GM19035 (cell line): Measurements from ENCODE around the gene GPC6.

Experiments used
- ATAC-seq: cut with Tn5 transposase; IDR thresholded peaks from one replicate; pipeline ENCODE4 v1.9.1; 2021; ENCODE audit not compliant: unreplicated experiment

Gene GPC6

DNA sequence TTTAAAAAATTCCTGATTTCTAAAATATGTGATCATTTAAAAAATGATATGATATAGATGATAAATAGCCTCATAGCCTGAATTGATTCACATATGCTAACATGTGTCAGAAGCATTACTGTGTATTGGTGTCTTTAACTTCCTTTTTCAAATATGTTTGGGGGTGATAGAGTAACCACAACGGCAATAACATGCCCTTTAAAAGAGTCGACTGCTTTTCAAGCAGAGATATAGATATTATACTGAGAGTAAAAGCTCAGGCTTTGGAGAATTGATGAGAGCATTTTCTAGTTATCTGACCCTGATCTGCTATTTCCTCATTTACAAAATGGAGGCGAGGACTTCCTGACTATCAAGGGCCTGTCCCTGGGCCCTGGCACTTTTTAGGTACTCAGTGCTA lies 992.3 kb downstream of the GPC6 start:
- ATAC-seq: no peak

DNA sequence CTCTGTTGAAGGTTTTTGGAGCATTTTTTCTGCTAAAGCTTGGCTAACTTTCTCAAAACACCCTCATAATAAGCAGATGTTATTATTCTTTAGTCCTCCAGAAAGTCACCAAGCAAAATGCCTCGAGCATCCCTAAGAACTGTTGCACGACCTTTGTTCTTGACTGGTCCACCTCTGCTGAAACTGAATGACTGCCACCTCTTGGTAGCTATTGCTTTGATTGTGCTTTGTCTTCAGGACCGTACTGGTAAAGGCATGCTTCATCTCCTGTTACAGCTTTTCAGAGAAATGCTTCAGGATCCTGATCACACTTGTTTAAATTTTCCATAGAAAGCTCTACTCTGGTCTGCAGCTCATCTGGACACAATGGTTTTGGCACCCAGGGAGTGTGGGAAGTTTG lies 998.1 kb downstream of the GPC6 start:
- no peak for ATAC-seq

DNA sequence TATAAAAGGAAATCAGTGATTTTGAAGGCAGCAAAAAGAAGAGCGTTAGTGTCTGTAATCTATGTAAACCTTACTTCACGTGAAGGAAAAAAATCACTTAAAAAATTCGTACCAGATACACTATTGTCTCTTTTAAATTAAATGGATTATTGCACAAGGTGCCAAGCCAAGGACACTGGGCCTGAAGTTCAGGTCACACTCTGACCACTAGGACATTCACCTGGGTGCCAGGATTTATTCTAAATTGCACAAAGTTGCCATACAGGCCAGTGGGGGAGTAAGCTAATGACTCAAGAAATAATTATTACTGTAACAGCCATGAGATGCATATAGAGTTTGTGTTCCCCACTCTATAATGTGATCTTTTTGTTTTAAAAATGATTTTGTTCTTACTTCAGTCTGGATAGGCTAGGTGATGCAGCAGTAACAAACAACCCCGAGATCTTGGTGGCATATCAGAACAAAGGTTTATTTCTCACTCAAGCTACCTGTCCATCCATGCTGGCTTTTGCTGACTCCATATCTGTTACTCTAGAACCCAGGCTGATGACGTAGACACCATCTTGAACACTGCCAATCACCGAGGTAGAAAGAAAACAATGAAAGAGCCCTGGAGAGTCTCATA lies 1000.8 kb downstream of the GPC6 start:
- ATAC-seq: no peak

DNA sequence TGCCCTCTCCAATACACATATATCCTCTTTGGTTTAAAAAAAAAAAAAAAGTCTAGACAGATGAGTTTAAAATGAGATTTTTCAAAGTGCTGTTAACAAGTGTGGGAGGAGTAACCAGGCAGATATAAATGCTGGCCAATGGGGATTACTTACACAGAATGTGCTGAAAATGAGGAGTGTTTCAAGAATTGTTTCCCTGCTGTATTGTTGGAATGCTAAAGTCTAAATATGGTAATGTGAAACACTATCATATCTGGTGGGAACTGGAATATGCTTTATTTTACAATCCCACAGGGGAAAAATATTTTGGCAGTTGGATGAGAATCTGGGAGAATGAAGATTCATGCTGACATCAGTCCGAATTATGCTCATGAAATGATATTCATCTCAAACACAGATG lies 1002.2 kb downstream of the GPC6 start:
- ATAC-seq: no peak

DNA sequence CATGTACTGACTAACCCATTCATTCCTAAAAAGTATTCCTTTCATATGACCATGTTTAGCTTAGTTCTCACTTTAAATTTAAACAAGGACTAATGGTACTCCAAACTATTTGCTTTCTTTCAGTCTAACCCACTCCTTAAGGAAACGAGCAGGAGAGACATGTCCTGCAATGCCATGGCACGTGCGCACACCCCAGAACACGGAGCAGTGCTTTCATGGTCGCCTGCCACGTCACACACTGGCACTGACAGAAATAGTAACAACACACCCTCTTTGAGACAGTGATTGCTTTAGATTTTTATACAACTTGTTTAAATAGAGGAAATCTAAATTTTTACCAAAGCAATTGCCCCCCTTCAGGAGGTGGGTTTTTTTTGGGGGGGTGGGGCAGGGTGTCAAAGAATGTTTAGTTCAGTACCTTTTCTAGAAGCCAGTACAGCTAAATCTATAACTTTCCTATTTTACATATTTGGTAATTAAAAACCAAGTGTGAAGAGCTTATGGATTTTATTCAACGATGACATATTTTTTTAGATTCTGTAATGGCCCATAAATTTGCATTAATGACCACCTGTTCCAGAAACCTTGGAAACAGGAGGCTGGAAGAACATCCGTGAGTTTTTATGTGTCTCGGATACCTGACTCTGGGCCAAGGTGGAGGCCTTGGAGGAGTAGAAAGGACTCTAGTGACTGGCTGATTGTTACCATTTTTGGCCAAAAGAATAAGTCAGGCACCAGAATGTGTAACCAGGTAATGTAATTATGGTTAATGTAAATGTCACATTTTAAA lies 1005.7 kb downstream of the GPC6 start:
- ATAC-seq: no peak

DNA sequence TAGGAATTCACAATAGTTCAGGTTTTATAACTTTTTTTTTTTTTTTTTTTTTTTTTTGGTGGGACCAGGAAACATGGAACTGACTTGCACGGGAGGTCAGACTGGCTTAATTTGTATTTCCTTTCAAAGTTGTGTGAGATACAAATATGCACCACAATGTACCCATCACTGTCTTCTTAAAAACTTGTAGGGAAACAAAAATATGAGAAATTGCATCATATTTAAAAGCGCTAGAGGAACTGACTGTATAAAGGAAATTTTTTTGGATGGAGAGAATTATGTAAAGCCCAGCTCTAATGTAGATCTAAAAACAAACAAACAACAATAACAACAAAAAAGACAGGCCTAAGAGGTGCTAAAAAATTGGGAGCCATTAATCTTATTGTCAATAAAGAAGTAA lies 1006.3 kb downstream of the GPC6 start:
- no peak for ATAC-seq

DNA sequence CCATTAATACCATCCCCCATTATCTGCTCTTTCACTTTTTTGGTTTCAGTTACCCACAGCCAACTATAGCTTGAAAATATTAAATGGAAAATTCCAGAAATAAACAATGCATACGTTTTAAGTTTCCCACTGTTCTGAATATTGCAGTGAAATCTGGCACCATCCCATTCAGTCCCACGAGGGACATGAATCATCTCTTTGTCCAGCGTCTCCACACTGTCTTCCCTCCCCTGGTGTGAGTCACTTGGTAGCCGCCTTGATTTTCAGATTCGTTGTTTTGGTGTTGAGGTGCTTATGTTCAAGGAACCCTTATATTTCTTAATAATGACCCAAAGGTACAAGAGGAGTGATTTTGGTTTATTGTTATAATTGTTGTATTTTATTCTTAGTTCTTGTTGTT lies 1006.8 kb downstream of the GPC6 start:
- no peak for ATAC-seq

DNA sequence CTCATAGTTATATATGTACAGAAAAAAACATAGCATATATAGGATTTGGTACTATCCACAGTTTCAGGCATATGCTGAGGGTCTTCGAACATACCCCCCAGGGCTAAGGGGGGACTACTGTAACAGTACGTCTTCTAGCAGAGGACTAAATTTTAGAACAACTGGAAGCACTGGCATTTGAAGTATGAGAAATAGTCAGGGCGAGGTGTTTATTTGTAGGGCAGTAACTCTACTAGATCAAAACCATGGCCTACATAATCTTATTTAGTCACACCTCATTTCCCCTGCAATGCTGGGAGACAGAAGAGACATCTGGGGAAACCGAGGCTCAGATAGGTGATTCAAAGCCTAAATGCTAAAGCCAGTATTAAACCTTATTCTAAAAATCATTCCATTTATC lies 1007.2 kb downstream of the GPC6 start:
- no peak for ATAC-seq

DNA sequence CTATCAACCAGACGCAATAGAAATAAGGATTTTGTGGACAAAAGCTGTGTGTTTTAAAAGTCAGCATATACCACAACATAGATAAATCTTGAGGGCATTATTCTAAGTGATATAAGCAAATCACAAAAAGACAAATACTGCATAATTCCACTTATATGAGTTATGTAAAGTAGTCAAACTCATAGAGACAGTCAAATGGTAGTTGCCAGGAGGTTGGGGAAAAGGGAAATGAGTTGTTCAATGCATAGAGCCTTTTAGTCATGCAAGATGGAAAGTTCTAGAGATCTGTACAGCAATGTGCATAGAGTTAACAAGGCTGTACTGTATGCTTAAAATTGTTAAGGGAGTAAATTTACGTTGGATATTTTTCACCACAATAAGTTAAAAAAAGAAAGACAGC lies 1008.1 kb downstream of the GPC6 start:
- no peak for ATAC-seq

DNA sequence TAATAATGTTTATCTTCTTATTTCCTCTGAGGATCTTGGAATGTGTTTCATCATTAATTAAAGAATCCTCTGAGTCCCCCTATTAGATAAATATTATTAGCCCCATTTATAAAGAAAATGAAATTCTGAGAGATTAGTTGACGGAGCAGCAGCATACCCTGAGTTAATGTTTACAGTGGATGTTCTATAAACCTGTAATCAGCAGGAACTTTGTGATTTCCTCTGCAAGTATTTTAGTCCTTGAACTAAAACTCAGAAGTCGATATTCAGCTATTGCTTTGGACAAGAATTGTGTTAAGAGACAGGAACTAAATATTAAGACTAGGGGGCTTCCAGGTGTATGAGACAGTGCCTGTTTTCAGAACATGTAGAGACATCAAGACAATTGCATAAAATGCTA lies 1009.5 kb downstream of the GPC6 start:
- no peak for ATAC-seq

DNA sequence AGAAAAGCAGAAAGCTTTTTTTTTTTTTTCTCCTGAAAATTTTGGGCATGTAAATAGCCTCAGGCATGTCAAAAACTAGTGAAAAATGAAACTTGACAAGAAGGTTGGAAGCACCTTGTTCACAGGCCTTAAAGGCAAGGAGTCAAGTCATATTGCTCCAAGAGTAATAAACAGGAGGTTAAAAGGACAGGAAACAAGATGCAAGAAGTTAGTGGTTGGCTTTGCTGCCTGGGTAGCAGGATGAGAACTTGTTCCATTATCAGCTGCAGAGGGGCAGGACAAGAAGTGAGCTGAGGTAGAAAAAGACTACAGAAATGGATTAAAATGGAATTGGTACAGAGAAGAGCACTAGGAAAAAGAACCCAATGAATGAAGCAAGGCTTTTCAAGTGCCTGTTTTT lies 1010.3 kb downstream of the GPC6 start:
- ATAC-seq: no peak

DNA sequence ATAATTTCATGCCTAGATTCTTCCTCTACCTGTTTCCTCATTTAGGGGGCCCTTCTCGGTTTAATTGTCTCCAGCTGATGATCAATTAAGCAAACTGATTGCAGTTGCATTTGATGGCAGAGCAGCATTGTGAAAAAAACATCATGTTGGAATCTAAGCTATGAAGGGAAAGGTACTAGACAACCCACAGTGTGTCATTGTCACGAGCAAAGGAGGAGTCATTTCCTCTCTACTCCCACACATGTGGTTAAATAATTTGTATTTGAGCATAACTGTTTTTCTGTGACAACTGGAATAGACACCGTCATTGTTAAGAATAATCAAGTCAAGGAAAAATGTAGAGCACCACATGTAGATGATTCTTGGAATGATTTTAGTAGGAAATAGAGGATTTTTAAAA lies 1012.5 kb downstream of the GPC6 start:
- no peak for ATAC-seq

DNA sequence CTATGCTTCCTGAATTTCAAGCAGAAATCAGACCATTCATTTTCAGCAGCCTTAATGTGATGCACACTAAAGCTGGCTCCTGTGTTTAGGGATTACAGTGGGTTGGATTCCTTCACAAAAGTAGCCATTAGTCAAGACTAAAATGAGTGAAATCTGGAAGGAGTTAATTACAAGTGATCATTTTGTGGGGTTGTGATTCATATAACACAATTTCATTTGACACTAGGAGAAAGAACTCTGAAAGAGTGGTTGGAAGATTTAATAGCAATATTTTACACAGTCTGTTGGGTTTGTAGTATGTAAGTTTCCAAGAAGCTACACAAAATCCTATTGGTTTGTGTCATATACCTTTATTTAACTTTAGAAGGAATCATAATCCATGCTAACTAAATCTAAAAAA lies 1015.9 kb downstream of the GPC6 start:
- ATAC-seq: no peak

DNA sequence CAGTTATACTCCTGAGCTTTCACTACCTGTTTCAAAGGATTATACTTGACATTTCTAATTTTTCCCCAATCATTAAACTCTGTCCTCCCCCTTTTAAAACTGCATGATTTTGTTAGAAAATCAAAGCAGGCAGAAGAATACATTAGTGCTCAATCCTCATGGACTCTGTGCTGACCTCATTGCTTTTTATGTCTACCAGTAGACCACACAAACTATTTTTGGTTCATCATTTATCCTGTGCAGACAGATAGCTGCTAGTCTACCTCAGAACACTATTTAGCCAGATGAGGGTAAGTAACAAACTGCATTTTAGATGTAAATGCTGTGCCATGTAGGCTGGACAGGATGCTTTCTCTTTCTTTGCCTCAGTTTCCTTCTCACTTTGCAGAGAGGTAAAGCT lies 1016.9 kb downstream of the GPC6 start:
- no peak for ATAC-seq

DNA sequence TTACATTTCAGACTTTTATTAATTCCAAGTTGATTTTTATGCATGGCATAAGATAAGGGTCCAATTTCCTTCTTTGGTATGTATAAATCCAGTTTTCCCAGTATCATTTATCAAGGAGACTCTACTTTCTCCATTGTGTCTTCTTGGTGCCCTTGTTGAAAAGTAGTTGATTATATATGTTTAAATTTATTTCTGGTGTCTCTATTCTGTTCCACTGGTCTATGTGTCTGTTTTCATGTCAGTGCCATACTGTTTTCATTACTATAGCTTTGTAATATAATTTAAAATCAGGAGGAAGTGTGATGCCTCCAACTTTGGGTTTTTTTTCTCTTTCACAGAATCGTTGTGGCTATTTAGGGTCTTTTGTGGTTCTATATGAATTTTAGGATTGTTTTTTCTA lies 1019.9 kb downstream of the GPC6 start:
- ATAC-seq: no peak

DNA sequence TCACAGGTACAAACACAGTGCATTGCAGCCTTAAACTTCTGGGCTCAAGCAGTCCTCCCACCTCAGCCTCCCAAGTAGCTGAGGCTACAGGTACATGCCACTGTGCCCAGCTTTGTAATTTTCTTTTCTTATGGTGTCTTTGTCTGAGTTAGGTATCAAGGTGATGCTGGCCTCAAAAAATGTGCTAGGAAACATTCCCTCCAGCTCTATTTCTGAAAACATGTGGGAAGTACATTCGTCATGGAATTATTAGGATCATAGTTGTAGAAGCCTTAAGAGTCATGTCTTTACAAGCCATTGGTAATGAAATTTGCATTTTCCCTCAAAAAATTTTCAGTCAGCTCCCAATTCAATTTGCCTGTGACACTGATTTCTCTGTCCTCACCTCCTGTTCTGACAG lies 1021.3 kb downstream of the GPC6 start:
- ATAC-seq: no peak

DNA sequence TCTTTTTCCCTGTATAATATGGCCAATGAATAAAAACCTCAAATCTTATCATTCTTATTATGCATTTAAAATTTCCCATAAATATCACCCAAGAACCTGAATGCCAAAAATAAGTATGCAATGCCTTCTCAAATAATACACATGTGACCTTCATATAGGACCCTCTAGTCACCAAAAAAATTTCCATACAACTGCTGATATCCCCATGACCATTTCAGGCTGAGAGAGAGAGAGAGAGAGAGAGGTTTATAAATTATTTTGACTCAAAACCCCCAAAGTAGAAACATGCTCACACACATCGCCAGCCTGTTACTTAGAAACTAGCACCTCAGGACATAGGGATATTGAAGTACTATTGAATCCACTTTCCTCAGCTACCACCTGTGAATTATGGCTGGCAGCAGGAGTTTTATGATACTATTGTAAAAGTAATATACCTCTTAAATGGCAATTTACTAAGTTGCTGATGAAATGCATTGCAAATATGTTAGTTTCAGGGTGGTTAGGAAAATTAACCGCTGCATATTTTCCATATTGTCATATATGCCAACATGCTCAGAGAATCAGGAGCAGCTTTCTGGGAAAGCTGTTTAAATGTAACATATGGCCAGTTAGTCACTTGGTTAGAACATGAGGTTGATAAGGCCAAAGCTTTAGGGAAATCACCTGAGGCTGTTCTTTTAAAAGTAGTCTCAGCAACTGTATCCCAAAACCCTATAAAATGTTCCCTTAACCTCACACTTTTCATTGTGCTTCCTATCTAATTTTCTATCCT lies 1022.0 kb downstream of the GPC6 start:
- ATAC-seq: no peak

DNA sequence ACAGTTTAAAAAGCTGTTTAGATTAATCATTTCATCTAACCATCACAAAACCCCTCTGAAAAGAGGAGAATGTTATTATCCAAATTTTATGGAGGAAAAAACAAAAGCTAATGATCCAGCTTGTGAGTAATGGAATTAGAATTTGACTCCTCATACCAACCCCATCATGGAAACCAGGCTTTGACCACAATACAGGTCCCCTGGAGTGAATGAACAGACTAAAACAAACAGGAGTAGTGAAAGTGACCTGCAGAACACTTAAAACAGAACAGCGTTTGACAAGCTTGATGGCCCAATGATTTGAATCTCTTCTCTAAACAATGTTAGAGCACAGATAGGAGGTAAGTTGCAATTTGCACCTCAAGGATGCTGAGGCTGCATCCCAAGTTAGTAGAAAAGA lies 1022.9 kb downstream of the GPC6 start:
- ATAC-seq: no peak

DNA sequence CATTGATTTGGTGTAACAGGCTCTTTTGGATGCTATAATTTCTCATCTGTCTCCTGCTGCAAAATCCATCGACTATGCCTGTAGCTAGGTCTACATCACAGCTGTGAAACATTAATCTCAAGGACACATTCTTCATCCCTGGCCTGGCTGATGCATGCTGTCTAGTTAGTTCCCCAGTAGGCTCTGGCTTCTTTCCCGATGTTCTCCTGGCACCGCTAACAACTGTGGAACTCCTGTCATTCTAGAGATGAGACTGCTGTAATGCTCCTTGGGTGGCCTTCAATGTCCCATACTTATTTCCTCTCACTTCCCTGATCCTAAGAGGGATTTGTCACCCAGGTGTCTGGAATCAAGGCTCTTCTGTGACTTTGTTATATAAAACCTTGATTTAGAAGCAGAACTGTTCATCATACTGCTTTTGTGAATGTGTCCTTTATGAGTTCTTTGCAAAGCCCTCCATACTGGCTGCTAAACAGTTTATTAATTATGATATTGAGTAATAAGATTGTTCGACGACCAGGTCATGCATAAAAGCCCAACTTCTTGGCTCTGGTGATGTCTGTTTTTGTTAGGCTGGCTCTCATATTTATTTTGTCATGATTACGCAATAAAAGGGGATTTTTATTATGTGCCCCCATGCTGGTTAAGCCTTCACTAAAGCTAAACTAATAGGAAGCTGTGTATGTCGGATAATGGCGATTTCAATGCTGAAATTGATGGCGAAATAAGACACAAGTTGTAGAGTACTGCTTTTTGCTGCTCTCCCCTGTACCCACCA lies 1025.4 kb downstream of the GPC6 start:
- no peak for ATAC-seq

DNA sequence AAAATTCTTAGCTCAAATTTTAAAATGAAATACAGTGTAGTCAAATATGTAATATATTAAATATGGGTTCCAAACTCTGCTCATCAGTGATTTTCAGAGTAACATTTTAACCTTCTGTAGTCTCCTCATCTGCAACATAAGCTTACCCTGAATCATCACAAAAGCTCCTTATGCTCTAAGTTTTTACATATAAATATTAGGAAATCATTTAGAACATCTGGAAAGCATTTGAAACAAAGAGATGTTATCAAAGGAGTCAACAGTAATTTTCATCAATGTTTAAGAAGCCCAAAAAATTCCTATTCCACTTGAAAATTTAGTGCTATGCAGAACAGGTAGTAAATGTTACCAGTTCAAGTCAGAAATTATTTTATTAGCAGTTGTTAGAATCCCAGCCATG lies 1028.1 kb downstream of the GPC6 start:
- ATAC-seq: no peak

DNA sequence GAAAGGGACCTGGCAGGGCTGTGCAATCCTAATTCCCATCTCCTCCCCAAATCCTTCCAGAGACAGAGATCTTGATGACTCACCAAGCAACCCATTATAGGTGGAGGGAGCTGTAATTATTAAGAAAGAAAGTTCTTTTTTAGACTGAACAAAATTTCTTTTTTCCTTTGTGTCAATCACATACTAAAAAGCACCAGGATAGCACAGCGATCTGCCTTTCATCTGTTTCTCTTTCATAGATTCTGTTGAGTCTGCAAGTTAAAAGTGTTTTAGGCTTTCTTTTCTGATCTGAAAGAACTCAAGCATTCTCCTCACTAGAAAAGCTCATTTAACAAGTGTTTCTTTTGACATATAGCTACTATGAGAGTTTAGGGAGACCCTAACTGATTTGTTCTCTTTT lies 1030.1 kb downstream of the GPC6 start:
- ATAC-seq: no peak
